Endothelial cell of umbilical vein (primary cell): ENCODE measurements around the gene CCDC18. TPM values are rescaled to one million over a fixed set of nuclear protein-coding genes. Genes with fewer than 3 reads are reported as not detected.

Experiments
- BruUV-seq: library from RNA; stranded (reverse); fragments of 400-500 nt; replicated peaks from 2 replicates; lab custom pipeline; 2021; lab: Mats Ljungman, UMichigan
- CTCF ChIA-PET: fragments of 300-600, 350-600 bp; sonication (Branson Sonifier 250); formaldehyde crosslinking; loops from one replicate; lab custom pipeline; 2021; ENCODE audit warnings: antibody characterized with exemption, inconsistent platforms; lab: Charles Lee
- POLR2A ChIA-PET: fragments of 300-600, 350-600 bp; sonication (Branson Sonifier 250); formaldehyde crosslinking; loops from one replicate; lab custom pipeline; 2021; ENCODE audit warnings: antibody characterized with exemption, inconsistent platforms; lab: Charles Lee
- DNase-seq: peaks from one replicate; pipeline ENCODE4 v3.0.0-alpha.2; 2011; ENCODE audit warnings: low read depth, low spot score
- FAIRE-seq: peaks from 2 replicates; lab custom pipeline; 2011; peaks lifted over from hg19 to GRCh38; lab: Jason Lieb, UNC
- H2AFZ ChIP-seq: 2 replicates; pipeline ENCODE4 v1.6.0; 2012; ENCODE audit warnings: low read depth, low read length, control low read depth, inconsistent platforms
- H3K27ac ChIP-seq: 2 replicates; pipeline ENCODE4 v1.5.1; 2011; ENCODE audit warnings: low read depth, mild to moderate bottlenecking, control low read depth, low read length, moderate library complexity; ENCODE audit not compliant: insufficient read depth
- H3K27me3 ChIP-seq, 2 experiments: 2 replicates each; pipeline versions ENCODE4 v1.6.0 to v1.6.1; 2011; ENCODE audit warnings: low read length in 2 of 2, mixed read lengths in 1 of 2; ENCODE audit not compliant: control insufficient read depth in 2 of 2, insufficient read depth in 2 of 2
- H3K36me3 ChIP-seq, 2 experiments: 2 replicates in 1 of 2; 3 replicates in 1 of 2; pipeline ENCODE4 v1.5.1; 2011; ENCODE audit warnings: low read length in 2 of 2, mild to moderate bottlenecking in 1 of 2, moderate library complexity in 1 of 2; ENCODE audit not compliant: control insufficient read depth in 2 of 2, insufficient read depth in 2 of 2; ENCODE audit errors: extremely low read depth in 1 of 2
- H3K4me1 ChIP-seq: 3 replicates; pipeline ENCODE4 v1.5.1; 2011; ENCODE audit warnings: mild to moderate bottlenecking, low read length; ENCODE audit not compliant: control insufficient read depth, insufficient read depth; ENCODE audit errors: extremely low read depth
- H3K4me2 ChIP-seq: 2 replicates; pipeline ENCODE4 v1.6.1; 2011; ENCODE audit warnings: low read length, control low read depth, mixed read lengths; ENCODE audit not compliant: insufficient read depth
- H3K4me3 ChIP-seq, 3 experiments: fragments of 200-600 bp in 1 of 3; sonication (generic), shearing (Covaris generic) in 1 of 3; replicated peaks in 1 of 3; 2 replicates each; pipeline ENCODE4 v1.5.1; 2011 to 2016; ENCODE audit warnings: control low read depth in 3 of 3, low read length in 3 of 3, mild to moderate bottlenecking in 2 of 3, inconsistent platforms in 1 of 3, low read depth in 1 of 3, moderate library complexity in 1 of 3; ENCODE audit not compliant: insufficient read depth in 1 of 3
- H3K79me2 ChIP-seq: 2 replicates; pipeline ENCODE4 v1.6.0; 2012; ENCODE audit warnings: low read length, inconsistent platforms; ENCODE audit not compliant: control insufficient read depth, insufficient read depth
- H3K9ac ChIP-seq: replicated peaks from 2 replicates; pipeline ENCODE3; 2011; ENCODE audit warnings: low read length, control low read depth; ENCODE audit not compliant: insufficient read depth; ENCODE audit errors: extremely low read depth
- H3K9me1 ChIP-seq: replicated peaks from 3 replicates; pipeline ENCODE4 v1.6.0; 2011; ENCODE audit warnings: mild to moderate bottlenecking, low read length; ENCODE audit not compliant: control insufficient read depth, insufficient read depth; ENCODE audit errors: extremely low read depth
- H3K9me3 ChIP-seq: replicated peaks from 2 replicates; pipeline ENCODE4 v1.5.1; 2012; ENCODE audit warnings: low read length, inconsistent platforms; ENCODE audit not compliant: control insufficient read depth, insufficient read depth
- H4K20me1 ChIP-seq: replicated peaks from 2 replicates; pipeline ENCODE3; 2011; ENCODE audit warnings: mild to moderate bottlenecking, low read length; ENCODE audit not compliant: control insufficient read depth, insufficient read depth; ENCODE audit errors: extremely low read depth
- EZH2 ChIP-seq: IDR thresholded peaks from 2 replicates; pipeline ENCODE4 v1.6.1; 2012; ENCODE audit warnings: borderline replicate concordance, low read depth, mild to moderate bottlenecking, moderate library complexity, low read length, inconsistent platforms; ENCODE audit not compliant: severe bottlenecking
- FOS ChIP-seq: IDR thresholded peaks from 2 replicates; pipeline ENCODE4 v1.6.1; 2011; ENCODE audit warnings: mild to moderate bottlenecking, low read length, moderate library complexity, borderline replicate concordance; ENCODE audit not compliant: insufficient read depth
- GATA2 ChIP-seq: IDR thresholded peaks from 2 replicates; pipeline ENCODE4 v1.7.0; 2011; ENCODE audit warnings: low read depth, mild to moderate bottlenecking, moderate library complexity, mixed read lengths, low read length; ENCODE audit not compliant: insufficient read length, insufficient read depth
- JUN ChIP-seq: IDR thresholded peaks from 2 replicates; pipeline ENCODE4 v1.6.1; 2011; ENCODE audit warnings: borderline replicate concordance, low read depth; ENCODE audit not compliant: insufficient read length, insufficient read depth
- MYC ChIP-seq: IDR thresholded peaks from one replicate; pipeline ENCODE4 v1.6.1; 2011; ENCODE audit warnings: mild to moderate bottlenecking, low read depth, low read length
- POLR2A ChIP-seq: IDR thresholded peaks from 2 replicates; pipeline ENCODE4 v1.6.1; 2012; ENCODE audit warnings: low read depth, mild to moderate bottlenecking, control low read depth, low read length
- POLR2AphosphoS5 ChIP-seq: IDR thresholded peaks from 2 replicates; pipeline ENCODE4 v1.6.1; 2012; ENCODE audit warnings: low read depth, mild to moderate bottlenecking, control low read depth, low read length, moderate library complexity; ENCODE audit not compliant: insufficient read depth
- dilution Hi-C: fragments of 300-500 bp; cut with MboI; formaldehyde crosslinking; loops from one replicate; pipeline ENCODE4 v1.15.0; 2019; ENCODE audit warnings: low sequenced_read_pairs; ENCODE audit not compliant: extremely low pct_ligation_motif_present
- intact Hi-C: fragments of 100-400 bp; cut with micrococcal nuclease; formaldehyde crosslinking; loops from one replicate; pipeline ENCODE4 v1.10.0; 2022
- polyA plus RNA-seq, 4 experiments: library from polyadenylated mRNA; depleted of rRNA in 3 of 4; stranded (reverse) in 3 of 4; unstranded in 1 of 4; fragments of >200 nt; gene quantifications; 2 replicates each; pipeline versions ENCODE4 v1.2.1 to v1.2.3, GENCODE V29; 2011 to 2012; ENCODE audit warnings: missing spikeins in 1 of 4
- total RNA-seq: library from RNA; stranded (reverse); gene quantifications from 2 replicates; pipeline ENCODE4 v1.2.3, GENCODE V29; 2021
- TF ChIP-seq, protein P1 (sequence below), 2 donors: IDR thresholded peaks; 1 replicate in 1 of 2; 2 replicates in 1 of 2; pipeline ENCODE4 v1.5.1; 2011; ENCODE audit warnings: low read length in 2 of 2, mild to moderate bottlenecking in 2 of 2, moderate library complexity in 2 of 2, control low read depth in 1 of 2, inconsistent platforms in 1 of 2, low read depth in 1 of 2; ENCODE audit not compliant: insufficient read depth in 1 of 2; ENCODE audit errors: extremely low read depth in 1 of 2
- TF ChIP-seq, protein P2 (sequence below): IDR thresholded peaks from 2 replicates; pipeline ENCODE4 v1.6.1; 2011; ENCODE audit not compliant: insufficient read depth, insufficient read length

The CCDC18 gene
- total and polyA plus RNA-seq, 2 donors (not counting 3 experiments of a cell fraction or from before 2014, with no cell fraction given), result 2.2 to 11.2 TPM

DNA sequence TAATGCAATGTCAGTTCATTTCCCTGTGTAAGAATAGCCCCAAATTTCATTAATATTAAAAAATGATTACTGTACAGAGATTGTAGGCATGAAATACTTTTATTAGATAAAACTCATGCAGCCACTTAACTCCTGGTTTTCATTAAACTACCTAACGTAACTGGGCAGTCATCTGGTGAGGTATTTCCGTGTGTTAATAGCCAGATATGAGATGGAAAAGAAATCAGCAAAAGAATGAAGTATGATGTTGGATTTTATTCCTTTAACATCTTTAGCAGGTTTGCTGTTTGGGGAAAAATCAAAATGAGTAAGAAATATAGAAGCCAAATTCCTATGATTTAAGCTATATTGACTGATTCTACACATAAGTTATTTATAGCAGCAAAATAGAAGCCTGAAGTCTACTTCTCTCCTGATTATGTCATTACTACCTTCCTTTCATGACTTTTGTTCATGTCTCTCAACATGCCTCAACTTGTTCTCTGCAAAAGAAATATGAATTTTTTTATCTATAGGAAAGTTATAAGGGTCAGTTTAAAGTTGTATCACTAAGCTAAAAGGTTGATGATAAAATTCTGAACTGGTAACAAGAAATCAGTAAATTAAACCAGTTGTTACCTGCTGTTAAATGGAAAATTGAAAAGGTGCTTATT lies 42.6 kb downstream of the CCDC18 start:
- no peak overlapping the region for H2AFZ ChIP-seq
- H3K4me1 ChIP-seq, result no peaks in the 10 kb centered on the region
- dilution Hi-C loops (no loop called here), intact Hi-C loops (no loop called here)
- no peaks in the 10 kb centered on the region for H3K9me3 ChIP-seq
- H3K36me3 ChIP-seq, result peaks cover 0 to 3% of the 10 kb centered on the region in 2 experiments
- H3K4me3 ChIP-seq, result no peak overlapping the region
- peak; percentile 8 for DNase-seq
- H3K9me1 ChIP-seq, result no peaks in the 10 kb centered on the region
- TF ChIP-seq POLR2AphosphoS5 (no peak), FOS (no peak), EZH2 (no peak), JUN (no peak), POLR2A (no peak), GATA2 (no peak), MYC (no peak)
- TF ChIP-seq, protein P1, sequence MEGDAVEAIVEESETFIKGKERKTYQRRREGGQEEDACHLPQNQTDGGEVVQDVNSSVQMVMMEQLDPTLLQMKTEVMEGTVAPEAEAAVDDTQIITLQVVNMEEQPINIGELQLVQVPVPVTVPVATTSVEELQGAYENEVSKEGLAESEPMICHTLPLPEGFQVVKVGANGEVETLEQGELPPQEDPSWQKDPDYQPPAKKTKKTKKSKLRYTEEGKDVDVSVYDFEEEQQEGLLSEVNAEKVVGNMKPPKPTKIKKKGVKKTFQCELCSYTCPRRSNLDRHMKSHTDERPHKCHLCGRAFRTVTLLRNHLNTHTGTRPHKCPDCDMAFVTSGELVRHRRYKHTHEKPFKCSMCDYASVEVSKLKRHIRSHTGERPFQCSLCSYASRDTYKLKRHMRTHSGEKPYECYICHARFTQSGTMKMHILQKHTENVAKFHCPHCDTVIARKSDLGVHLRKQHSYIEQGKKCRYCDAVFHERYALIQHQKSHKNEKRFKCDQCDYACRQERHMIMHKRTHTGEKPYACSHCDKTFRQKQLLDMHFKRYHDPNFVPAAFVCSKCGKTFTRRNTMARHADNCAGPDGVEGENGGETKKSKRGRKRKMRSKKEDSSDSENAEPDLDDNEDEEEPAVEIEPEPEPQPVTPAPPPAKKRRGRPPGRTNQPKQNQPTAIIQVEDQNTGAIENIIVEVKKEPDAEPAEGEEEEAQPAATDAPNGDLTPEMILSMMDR (IDR thresholded peaks at IDR 0.05; ENCODE audit: extremely low read depth in 1 of 2, insufficient read depth in 1 of 2, low read depth in 1 of 2, low read length in 2 of 2), result no peak
- TF ChIP-seq, protein P2, sequence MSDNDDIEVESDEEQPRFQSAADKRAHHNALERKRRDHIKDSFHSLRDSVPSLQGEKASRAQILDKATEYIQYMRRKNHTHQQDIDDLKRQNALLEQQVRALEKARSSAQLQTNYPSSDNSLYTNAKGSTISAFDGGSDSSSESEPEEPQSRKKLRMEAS, result no peak
- ChIA-PET POLR2A (no interaction called here), CTCF (no interaction called here)
- no peak overlapping the region for H3K9ac ChIP-seq
- no peaks in the 10 kb centered on the region for H4K20me1 ChIP-seq
- no peak for FAIRE-seq
- BruUV-seq, result no TSS peak
- H3K4me2 ChIP-seq, result no peak overlapping the region
- H3K27me3 ChIP-seq, result no peaks in the 10 kb centered on the region
- H3K27ac ChIP-seq, result peak overlapping the region; percentile 21
- no peaks in the 10 kb centered on the region for H3K79me2 ChIP-seq
